Measurements from ENCODE around the gene GPR84. TPM values are rescaled to one million over a fixed set of nuclear protein-coding genes. Genes with fewer than 3 reads are reported as not detected.

GPR84 gene
- total RNA-seq (0.57 TPM), polyA plus RNA-seq (0.62 TPM)
- long read RNA-seq, donor 1 = 0 reads
- long read RNA-seq, donor 2 = 0 reads
- long read RNA-seq, donor 3 = 0 reads
- long read RNA-seq, donor 4, partial matches to known transcripts = 0 of 1 reads
- long read RNA-seq, donor 4, other reads (novel, unspliced or antisense) = 0 of 1 reads
- long read RNA-seq, donor 5, partial matches to known transcripts = 0 of 2 reads
- long read RNA-seq, donor 5, other reads (novel, unspliced or antisense) = 0 of 2 reads
- long read RNA-seq, donor 6, partial matches to known transcripts = 0 of 1 reads
- long read RNA-seq, donor 6, other reads (novel, unspliced or antisense) = 0 of 1 reads
- long read RNA-seq, donor 7 = 0 reads
- long read RNA-seq, donor 8 = 0 reads
- long read RNA-seq, donor 9 = 0 reads
- long read RNA-seq, donor 10 = 0 reads

DNA sequence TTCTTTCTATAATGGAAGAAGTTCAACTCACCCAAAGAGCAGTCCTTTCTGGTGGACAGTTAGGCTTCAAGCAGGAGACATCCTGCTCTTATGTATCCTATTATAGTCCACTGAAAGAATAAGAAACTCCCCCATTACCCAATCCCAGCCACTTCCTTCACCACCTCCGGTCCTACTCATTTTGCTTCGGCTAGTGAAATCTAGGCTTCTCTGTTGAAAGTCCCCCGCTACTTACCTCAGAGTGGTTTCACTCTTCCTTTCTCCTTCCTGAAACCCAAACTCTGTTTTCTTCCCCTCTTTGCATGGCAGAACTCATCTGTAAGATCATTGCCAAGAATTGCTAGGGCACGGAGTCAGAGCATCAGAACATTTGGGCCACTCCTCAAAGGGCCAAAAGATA, at the start of gene GPR84:
GPR84 (minus strand) TSS at position 74 of the 400 bp plus-strand sequence. CDS start 635 bp downstream, outside the sequence.
- Histone ChIP-seq H3K27ac (ENCODE audit: low read depth in 1 of 2, low read length in 1 of 2) (peak within 1 kb of the TSS in 1 of 2 donors; percentile 3), H3K27me3 (ENCODE audit: control insufficient read depth in 2 of 2, insufficient read depth in 1 of 2, low read length in 1 of 2) (peaks cover 0 to 6% of the 10 kb centered on the region in 2 donors), H3K4me3 (ENCODE audit: low read length in 2 of 2) (no peak within 1 kb of the TSS), H3K9me3 (ENCODE audit: control insufficient read depth in 2 of 2, insufficient read depth in 1 of 2, low read length in 1 of 2) (no peaks in the 10 kb centered on the region), H3K4me1 (ENCODE audit: control insufficient read depth in 2 of 2, insufficient read depth in 2 of 2, low read length in 2 of 2) (peaks cover 2 to 40% of the 10 kb centered on the region in 2 donors), H3K36me3 (ENCODE audit: control insufficient read depth in 2 of 2, insufficient read depth in 2 of 2, low read length in 1 of 2) (no peaks in the 10 kb centered on the region)
- DNase-seq (ENCODE audit: low read depth in 6 of 9, low spot score in 9 of 9) = peak in 1 of 9 donors; percentile 48
- 7% methylated on average over 4 of the region's 4 CpGs for WGBS

- peaks cover 12 to 15% of the 10 kb centered on the region in 2 donors for H3K36me3 ChIP-seq (ENCODE audit: control insufficient read depth in 2 of 2, insufficient read depth in 2 of 2, low read length in 1 of 2)
- H3K4me1 ChIP-seq (ENCODE audit: control insufficient read depth in 2 of 2, insufficient read depth in 2 of 2, low read length in 2 of 2) = peaks cover 52 to 70% of the 10 kb centered on the region in 2 donors
- peak overlapping the region; percentile 88 to 91 for H3K27ac ChIP-seq (ENCODE audit: low read depth in 1 of 2, low read length in 1 of 2)
- 32% methylated on average over 9 of the region's 9 CpGs for WGBS
- H3K27me3 ChIP-seq (ENCODE audit: control insufficient read depth in 2 of 2, insufficient read depth in 1 of 2, low read length in 1 of 2) = peaks cover 0 to under 1% of the 10 kb centered on the region in 2 donors
- peak in 7 of 9 donors; percentile 54 to 91 (median 76) for DNase-seq (ENCODE audit: low read depth in 6 of 9, low spot score in 9 of 9)
- H3K4me3 ChIP-seq (ENCODE audit: low read length in 2 of 2) = peak overlapping the region; percentile 26 to 28
- peaks cover 0 to 4% of the 10 kb centered on the region in 2 donors for H3K9me3 ChIP-seq (ENCODE audit: control insufficient read depth in 2 of 2, insufficient read depth in 1 of 2, low read length in 1 of 2)
These were observed 49.3 kb upstream of the GPR84 start for GRCh38 chr12:54413284-54414190.

DNA sequence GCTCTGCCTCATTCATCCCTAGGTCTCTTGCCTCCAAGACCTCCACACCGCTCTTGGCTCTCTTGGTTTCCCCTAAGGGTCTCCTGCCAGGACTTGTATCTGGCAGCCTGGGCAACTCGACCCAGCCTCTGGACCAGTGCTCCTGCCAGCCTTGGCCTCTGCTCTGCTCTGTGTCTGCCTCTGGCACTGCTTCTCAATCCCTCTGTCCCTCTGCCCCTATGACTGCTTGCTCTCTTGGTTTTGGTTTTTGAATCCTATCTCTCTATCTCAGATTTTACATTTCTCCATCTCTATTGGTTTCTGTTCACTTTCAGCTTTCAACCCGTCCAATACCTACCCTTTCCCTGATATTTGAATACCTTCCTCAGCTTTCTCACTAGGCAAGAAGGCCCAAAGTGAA, 48.5 kb upstream of the GPR84 start:
- Histone ChIP-seq H3K4me3 (ENCODE audit: low read length in 2 of 2) (peak overlapping the region; percentile 26 to 28), H3K4me1 (ENCODE audit: control insufficient read depth in 2 of 2, insufficient read depth in 2 of 2, low read length in 2 of 2) (peaks cover 51 to 66% of the 10 kb centered on the region in 2 donors), H3K27me3 (ENCODE audit: control insufficient read depth in 2 of 2, insufficient read depth in 1 of 2, low read length in 1 of 2) (no peaks in the 10 kb centered on the region), H3K9me3 (ENCODE audit: control insufficient read depth in 2 of 2, insufficient read depth in 1 of 2, low read length in 1 of 2) (peaks cover 0 to 4% of the 10 kb centered on the region in 2 donors), H3K36me3 (ENCODE audit: control insufficient read depth in 2 of 2, insufficient read depth in 2 of 2, low read length in 1 of 2) (peaks cover 15 to 20% of the 10 kb centered on the region in 2 donors), H3K27ac (ENCODE audit: low read depth in 1 of 2, low read length in 1 of 2) (peak overlapping the region; percentile 88 to 91)
- no peak for DNase-seq (ENCODE audit: low read depth in 6 of 9, low spot score in 9 of 9)
- 59% methylated on average over 3 of the region's 3 CpGs for WGBS

DNA sequence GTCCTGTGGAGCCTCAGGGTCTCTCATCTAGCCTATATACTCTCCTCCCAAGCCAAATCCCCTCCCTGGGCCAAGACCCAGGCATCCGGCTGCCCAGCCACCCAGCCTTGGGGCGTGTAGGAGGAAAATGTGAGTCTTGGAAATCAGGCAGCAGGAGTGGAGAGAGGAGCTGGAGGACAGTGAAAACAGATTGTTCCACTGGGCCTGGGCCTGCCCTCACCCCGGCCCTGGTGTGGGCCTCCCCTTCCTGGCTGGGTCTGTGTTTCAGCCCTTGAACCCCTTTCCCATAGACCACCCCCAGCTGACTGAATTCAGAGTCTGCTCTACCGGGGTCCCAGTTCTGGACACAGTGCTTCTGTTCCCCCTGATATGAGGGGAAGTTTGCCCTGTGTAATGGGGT, 48.1 kb upstream of the GPR84 start:
- Histone ChIP-seq H3K4me3 (ENCODE audit: low read length in 2 of 2) (peak overlapping the region in 1 of 2 donors; percentile 2), H3K4me1 (ENCODE audit: control insufficient read depth in 2 of 2, insufficient read depth in 2 of 2, low read length in 2 of 2) (peaks cover 47 to 61% of the 10 kb centered on the region in 2 donors), H3K9me3 (ENCODE audit: control insufficient read depth in 2 of 2, insufficient read depth in 1 of 2, low read length in 1 of 2) (peaks cover 0 to 4% of the 10 kb centered on the region in 2 donors), H3K27ac (ENCODE audit: low read depth in 1 of 2, low read length in 1 of 2) (peak overlapping the region; percentile 88 to 91), H3K36me3 (ENCODE audit: control insufficient read depth in 2 of 2, insufficient read depth in 2 of 2, low read length in 1 of 2) (peaks cover 17 to 24% of the 10 kb centered on the region in 2 donors), H3K27me3 (ENCODE audit: control insufficient read depth in 2 of 2, insufficient read depth in 1 of 2, low read length in 1 of 2) (no peaks in the 10 kb centered on the region)
- WGBS = 56% methylated on average over 4 of the region's 4 CpGs
- DNase-seq (ENCODE audit: low read depth in 6 of 9, low spot score in 9 of 9) = no peak

GRCh38 chr12:54411391-54412241, 47.3 kb upstream of the GPR84 start:
- Histone ChIP-seq H3K4me1 (ENCODE audit: control insufficient read depth in 2 of 2, insufficient read depth in 2 of 2, low read length in 2 of 2) (peaks cover 39 to 54% of the 10 kb centered on the region in 2 donors), H3K4me3 (ENCODE audit: low read length in 2 of 2) (no peak overlapping the region), H3K27me3 (ENCODE audit: control insufficient read depth in 2 of 2, insufficient read depth in 1 of 2, low read length in 1 of 2) (no peaks in the 10 kb centered on the region), H3K9me3 (ENCODE audit: control insufficient read depth in 2 of 2, insufficient read depth in 1 of 2, low read length in 1 of 2) (peaks cover 0 to 4% of the 10 kb centered on the region in 2 donors), H3K27ac (ENCODE audit: low read depth in 1 of 2, low read length in 1 of 2) (peak overlapping the region; percentile 88 to 91), H3K36me3 (ENCODE audit: control insufficient read depth in 2 of 2, insufficient read depth in 2 of 2, low read length in 1 of 2) (peaks cover 17 to 30% of the 10 kb centered on the region in 2 donors)
- peak in 1 of 9 donors; percentile 65 for DNase-seq (ENCODE audit: low read depth in 6 of 9, low spot score in 9 of 9)
- 38% methylated on average over 10 of the region's 10 CpGs for WGBS

- H3K9me3 ChIP-seq (ENCODE audit: control insufficient read depth in 2 of 2, insufficient read depth in 1 of 2, low read length in 1 of 2) = peaks cover 0 to 4% of the 10 kb centered on the region in 2 donors
- DNase-seq (ENCODE audit: low read depth in 6 of 9, low spot score in 9 of 9) = no peak
- no peaks in the 10 kb centered on the region for H3K27me3 ChIP-seq (ENCODE audit: control insufficient read depth in 2 of 2, insufficient read depth in 1 of 2, low read length in 1 of 2)
- peaks cover 26 to 47% of the 10 kb centered on the region in 2 donors for H3K36me3 ChIP-seq (ENCODE audit: control insufficient read depth in 2 of 2, insufficient read depth in 2 of 2, low read length in 1 of 2)
- 97% methylated on average over 8 of the region's 8 CpGs for WGBS
- H3K4me3 ChIP-seq (ENCODE audit: low read length in 2 of 2) = no peak overlapping the region
- peaks cover 29 to 37% of the 10 kb centered on the region in 2 donors for H3K4me1 ChIP-seq (ENCODE audit: control insufficient read depth in 2 of 2, insufficient read depth in 2 of 2, low read length in 2 of 2)
- H3K27ac ChIP-seq (ENCODE audit: low read depth in 1 of 2, low read length in 1 of 2) = no peak overlapping the region
These were observed 45.0 kb upstream of the GPR84 start for GRCh38 chr12:54409267-54409666.

- H3K36me3 ChIP-seq (ENCODE audit: control insufficient read depth in 2 of 2, insufficient read depth in 2 of 2, low read length in 1 of 2) = peaks cover 37 to 64% of the 10 kb centered on the region in 2 donors
- H3K9me3 ChIP-seq (ENCODE audit: control insufficient read depth in 2 of 2, insufficient read depth in 1 of 2, low read length in 1 of 2) = no peaks in the 10 kb centered on the region
- H3K27ac ChIP-seq (ENCODE audit: low read depth in 1 of 2, low read length in 1 of 2) = no peak overlapping the region
- H3K27me3 ChIP-seq (ENCODE audit: control insufficient read depth in 2 of 2, insufficient read depth in 1 of 2, low read length in 1 of 2) = no peaks in the 10 kb centered on the region
- DNase-seq (ENCODE audit: low read depth in 6 of 9, low spot score in 9 of 9) = no peak
- no peak overlapping the region for H3K4me3 ChIP-seq (ENCODE audit: low read length in 2 of 2)
- H3K4me1 ChIP-seq (ENCODE audit: control insufficient read depth in 2 of 2, insufficient read depth in 2 of 2, low read length in 2 of 2) = peaks cover 10 to 18% of the 10 kb centered on the region in 2 donors
- WGBS = 92% methylated on average over 5 of the region's 5 CpGs
These were observed 43.1 kb upstream of the GPR84 start for GRCh38 chr12:54407183-54407905.

GRCh38 chr12:54405573-54405972, 41.3 kb upstream of the GPR84 start:
- no peak for DNase-seq (ENCODE audit: low read depth in 6 of 9, low spot score in 9 of 9)
- no peak overlapping the region for H3K27ac ChIP-seq (ENCODE audit: low read depth in 1 of 2, low read length in 1 of 2)
- 97% methylated on average over 7 of the region's 7 CpGs for WGBS
- no peaks in the 10 kb centered on the region for H3K9me3 ChIP-seq (ENCODE audit: control insufficient read depth in 2 of 2, insufficient read depth in 1 of 2, low read length in 1 of 2)
- peaks cover 55 to 75% of the 10 kb centered on the region in 2 donors for H3K36me3 ChIP-seq (ENCODE audit: control insufficient read depth in 2 of 2, insufficient read depth in 2 of 2, low read length in 1 of 2)
- no peak overlapping the region for H3K4me3 ChIP-seq (ENCODE audit: low read length in 2 of 2)
- H3K27me3 ChIP-seq (ENCODE audit: control insufficient read depth in 2 of 2, insufficient read depth in 1 of 2, low read length in 1 of 2) = no peaks in the 10 kb centered on the region
- H3K4me1 ChIP-seq (ENCODE audit: control insufficient read depth in 2 of 2, insufficient read depth in 2 of 2, low read length in 2 of 2) = peaks cover 0 to 5% of the 10 kb centered on the region in 2 donors
